RWPE2 (cell line): Measurements from ENCODE around the gene KRTAP29-1.

Experiments
- ATAC-seq: fragments of 200-7000 bp; cut with Tn5 transposase; 3 replicates; pipeline ENCODE4 v1.9.1; 2021; ENCODE audit warnings: low read depth
- DNase-seq: peaks from one replicate; pipeline ENCODE4 v3.0.0-alpha.2; 2020; ENCODE audit warnings: low spot score
- H3K27ac ChIP-seq: fragments of 450-650 bp; 2 replicates; pipeline ENCODE4 v1.5.1; 2017; ENCODE audit warnings: mild to moderate bottlenecking; ENCODE audit not compliant: poor library complexity, severe bottlenecking
- H3K27me3 ChIP-seq: fragments of 250-450 bp; sonication (Bioruptor Pico); 2 replicates; pipeline ENCODE4 v1.5.1; 2021; ENCODE audit warnings: mild to moderate bottlenecking, moderate library complexity; ENCODE audit not compliant: insufficient read depth, poor library complexity, severe bottlenecking
- H3K36me3 ChIP-seq: fragments of 250-450 bp; sonication (Bioruptor Pico); 2 replicates; pipeline ENCODE4 v1.5.1; 2020; ENCODE audit warnings: low read depth, mild to moderate bottlenecking, moderate library complexity
- H3K4me1 ChIP-seq: fragments of 250-450 bp; sonication (Bioruptor Pico); 2 replicates; pipeline ENCODE4 v1.5.1; 2021; ENCODE audit warnings: mild to moderate bottlenecking, moderate library complexity; ENCODE audit not compliant: insufficient read depth, poor library complexity, severe bottlenecking
- H3K4me3 ChIP-seq: fragments of 250-450 bp; sonication (Bioruptor Pico); 2 replicates; pipeline ENCODE4 v1.5.1; 2021; ENCODE audit warnings: mild to moderate bottlenecking, moderate library complexity; ENCODE audit not compliant: severe bottlenecking
- H3K9me3 ChIP-seq: fragments of 250-450 bp; sonication (Bioruptor Pico); 2 replicates; pipeline ENCODE4 v1.5.1; 2021; ENCODE audit warnings: mild to moderate bottlenecking, moderate library complexity; ENCODE audit not compliant: severe bottlenecking
- TF ChIP-seq, protein P1 (sequence below): fragments of 450-650 bp; IDR thresholded peaks from one replicate; pipeline ENCODE4 v1.5.1; 2017; ENCODE audit warnings: mild to moderate bottlenecking, moderate library complexity; ENCODE audit not compliant: poor library complexity, severe bottlenecking

KRTAP29-1 gene

DNA sequence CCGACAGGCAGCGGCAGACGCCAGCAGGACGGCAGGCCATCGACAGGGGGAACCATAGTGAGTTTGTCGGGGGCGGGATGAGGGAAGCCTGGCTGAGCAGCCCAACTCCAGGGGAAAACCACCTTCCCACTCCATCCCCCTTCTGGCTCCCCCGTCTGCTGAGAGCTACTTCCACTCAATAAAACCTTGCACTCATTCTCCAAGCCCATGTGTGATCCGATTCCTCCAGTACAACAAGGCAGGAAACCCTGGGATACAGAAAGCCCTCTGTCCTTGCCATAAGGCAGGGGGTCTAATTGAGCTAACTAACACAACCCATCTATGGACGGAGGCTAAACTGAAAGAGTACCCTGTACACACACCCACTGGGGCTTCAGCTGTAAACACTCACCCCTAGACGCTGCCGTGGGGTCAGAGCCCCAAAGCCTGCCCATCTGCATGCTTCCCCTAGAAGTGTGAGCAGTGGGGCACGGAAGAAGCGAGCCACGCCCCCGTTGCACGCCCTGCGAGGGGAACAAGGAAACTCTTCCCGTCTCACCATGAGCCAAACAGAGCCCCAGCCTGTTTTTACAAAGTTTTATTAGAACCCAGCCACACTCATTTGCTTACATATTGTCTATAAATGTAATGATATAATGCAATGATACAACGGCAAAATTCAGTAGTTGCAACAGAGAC, 4.1 kb downstream of the KRTAP29-1 start:
- H3K4me1 ChIP-seq, result peaks cover 13% of the 10 kb centered on the region
- H3K9me3 ChIP-seq, result peaks cover 4% of the 10 kb centered on the region
- no peak overlapping the region for H3K4me3 ChIP-seq
- TF ChIP-seq, protein P1, sequence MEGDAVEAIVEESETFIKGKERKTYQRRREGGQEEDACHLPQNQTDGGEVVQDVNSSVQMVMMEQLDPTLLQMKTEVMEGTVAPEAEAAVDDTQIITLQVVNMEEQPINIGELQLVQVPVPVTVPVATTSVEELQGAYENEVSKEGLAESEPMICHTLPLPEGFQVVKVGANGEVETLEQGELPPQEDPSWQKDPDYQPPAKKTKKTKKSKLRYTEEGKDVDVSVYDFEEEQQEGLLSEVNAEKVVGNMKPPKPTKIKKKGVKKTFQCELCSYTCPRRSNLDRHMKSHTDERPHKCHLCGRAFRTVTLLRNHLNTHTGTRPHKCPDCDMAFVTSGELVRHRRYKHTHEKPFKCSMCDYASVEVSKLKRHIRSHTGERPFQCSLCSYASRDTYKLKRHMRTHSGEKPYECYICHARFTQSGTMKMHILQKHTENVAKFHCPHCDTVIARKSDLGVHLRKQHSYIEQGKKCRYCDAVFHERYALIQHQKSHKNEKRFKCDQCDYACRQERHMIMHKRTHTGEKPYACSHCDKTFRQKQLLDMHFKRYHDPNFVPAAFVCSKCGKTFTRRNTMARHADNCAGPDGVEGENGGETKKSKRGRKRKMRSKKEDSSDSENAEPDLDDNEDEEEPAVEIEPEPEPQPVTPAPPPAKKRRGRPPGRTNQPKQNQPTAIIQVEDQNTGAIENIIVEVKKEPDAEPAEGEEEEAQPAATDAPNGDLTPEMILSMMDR, result no peak
- H3K36me3 ChIP-seq, result no peaks in the 10 kb centered on the region
- H3K27ac ChIP-seq, result no peak overlapping the region
- ATAC-seq, result no peak
- no peaks in the 10 kb centered on the region for H3K27me3 ChIP-seq
- no peak for DNase-seq

DNA sequence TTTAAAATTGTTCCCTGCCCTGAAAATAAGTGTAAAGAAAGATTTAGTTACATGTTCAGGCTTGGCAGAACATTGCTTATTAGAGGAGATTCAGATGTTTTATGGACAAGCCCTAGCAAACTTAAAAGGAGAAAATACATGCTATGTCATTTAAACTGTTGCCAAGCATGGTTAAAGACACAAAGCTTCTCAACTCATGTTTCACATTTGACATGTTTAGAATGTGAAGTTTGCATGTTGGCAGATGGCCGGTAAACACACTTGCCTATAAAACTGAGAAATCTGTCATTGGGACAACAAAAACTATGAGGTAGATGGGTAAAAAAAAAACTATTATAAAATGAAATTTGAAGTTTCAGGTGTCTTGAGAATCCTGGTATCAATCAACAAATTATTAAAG, 5.8 kb downstream of the KRTAP29-1 start:
- H3K4me3 ChIP-seq, result no peak overlapping the region
- H3K4me1 ChIP-seq, result peaks cover 9% of the 10 kb centered on the region
- peaks cover 4% of the 10 kb centered on the region for H3K9me3 ChIP-seq
- no peak overlapping the region for H3K27ac ChIP-seq
- DNase-seq (no peak), ATAC-seq (no peak)
- no peaks in the 10 kb centered on the region for H3K36me3 ChIP-seq
- TF ChIP-seq, protein P1, result no peak
- no peaks in the 10 kb centered on the region for H3K27me3 ChIP-seq

DNA sequence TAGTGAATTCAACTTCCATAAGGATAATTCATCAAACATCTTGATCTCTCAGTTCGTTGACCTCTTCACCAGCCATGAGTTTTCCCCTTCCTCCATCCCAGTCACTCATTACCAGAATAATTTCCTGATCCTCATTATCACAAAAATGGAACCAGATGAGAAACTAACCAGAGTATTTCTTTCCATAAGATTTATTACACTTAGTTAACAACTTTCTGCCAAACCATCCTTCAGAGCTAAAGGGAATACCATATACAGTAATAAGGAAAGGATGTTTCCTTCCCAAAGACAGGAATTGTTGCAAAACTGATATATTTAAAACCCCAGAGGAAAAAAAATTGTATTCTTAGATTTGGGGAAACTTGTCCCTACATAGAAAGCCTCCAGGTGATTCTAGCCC, 8.6 kb downstream of the KRTAP29-1 start:
- H3K4me3 ChIP-seq, result no peak overlapping the region
- H3K4me1 ChIP-seq, result peaks cover 11% of the 10 kb centered on the region
- H3K27ac ChIP-seq, result no peak overlapping the region
- H3K9me3 ChIP-seq, result no peaks in the 10 kb centered on the region
- no peak for DNase-seq
- TF ChIP-seq, protein P1, result no peak
- no peaks in the 10 kb centered on the region for H3K27me3 ChIP-seq
- no peaks in the 10 kb centered on the region for H3K36me3 ChIP-seq
- no peak for ATAC-seq

DNA sequence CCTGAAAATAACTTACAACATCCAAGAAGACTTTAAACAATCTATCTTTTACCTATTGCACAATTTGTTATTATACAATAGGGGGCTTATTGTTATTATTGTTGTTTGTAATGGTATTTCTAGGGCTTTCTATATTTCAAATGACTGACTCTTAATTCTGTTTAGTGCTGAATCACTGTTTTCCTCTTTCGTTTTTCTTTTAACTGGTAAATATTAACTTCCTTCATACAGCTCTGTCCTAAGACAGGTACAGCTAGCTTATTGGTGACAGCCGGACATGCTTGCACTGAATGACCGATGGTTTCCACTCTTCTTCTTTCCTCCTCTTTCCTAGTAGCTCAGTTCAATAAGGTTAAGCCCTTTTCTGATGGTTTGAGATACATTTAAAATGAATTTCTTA, 15.6 kb downstream of the KRTAP29-1 start:
- no peak overlapping the region for H3K4me3 ChIP-seq
- ATAC-seq (no peak), DNase-seq (no peak)
- H3K27me3 ChIP-seq, result no peaks in the 10 kb centered on the region
- peaks cover 11% of the 10 kb centered on the region for H3K4me1 ChIP-seq
- no peaks in the 10 kb centered on the region for H3K9me3 ChIP-seq
- TF ChIP-seq, protein P1, result no peak
- H3K36me3 ChIP-seq, result no peaks in the 10 kb centered on the region
- H3K27ac ChIP-seq, result no peak overlapping the region

DNA sequence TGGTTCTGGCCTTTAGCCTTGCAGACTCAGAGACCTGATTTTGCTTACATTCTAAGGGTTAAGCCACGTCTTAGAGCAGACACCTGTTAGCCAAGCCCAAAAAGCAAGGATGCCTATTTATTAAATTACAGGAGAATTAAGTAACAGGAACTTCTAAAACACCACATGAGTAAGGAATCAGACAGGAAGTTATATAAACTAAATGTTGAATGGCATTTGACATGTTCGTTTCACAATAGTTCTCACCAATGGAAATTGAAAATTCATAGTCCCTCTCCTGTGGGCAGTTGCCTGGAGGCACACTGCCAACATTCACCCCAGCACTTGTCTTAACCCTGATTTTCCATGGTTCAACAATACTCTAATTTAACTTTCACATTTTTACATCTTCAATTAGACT, 18.1 kb downstream of the KRTAP29-1 start:
- no peaks in the 10 kb centered on the region for H3K27me3 ChIP-seq
- ATAC-seq (no peak), DNase-seq (no peak)
- no peak overlapping the region for H3K27ac ChIP-seq
- H3K9me3 ChIP-seq, result no peaks in the 10 kb centered on the region
- H3K4me3 ChIP-seq, result no peak overlapping the region
- TF ChIP-seq, protein P1, result no peak
- no peaks in the 10 kb centered on the region for H3K4me1 ChIP-seq
- no peaks in the 10 kb centered on the region for H3K36me3 ChIP-seq
